DND-41 (cell line): ENCODE data around the gene STON2.

Source experiments
- ATAC-seq: fragments of 200-7000 bp; cut with Tn5 transposase; 3 replicates; pipeline ENCODE4 v1.9.1; 2021; ENCODE audit warnings: low read depth; ENCODE audit not compliant: insufficient read depth
- DNase-seq: peaks from one replicate; pipeline ENCODE4 v3.0.0-alpha.2; 2020
- H2AFZ ChIP-seq: 2 replicates; pipeline ENCODE4 v1.6.0; 2012; ENCODE audit warnings: low read depth, low read length
- H3K27ac ChIP-seq: 2 replicates; pipeline ENCODE4 v1.5.1; 2012; ENCODE audit warnings: low read length, inconsistent platforms
- H3K27me3 ChIP-seq: fragments of 200-600 bp; sonication (generic); 2 replicates; pipeline ENCODE4 v1.6.0; 2012; ENCODE audit warnings: low read length, mild to moderate bottlenecking, inconsistent platforms; ENCODE audit not compliant: insufficient read depth, poor library complexity
- H3K36me3 ChIP-seq: 2 replicates; pipeline ENCODE4 v1.5.1; 2012; ENCODE audit warnings: low read length, inconsistent platforms; ENCODE audit not compliant: insufficient read depth
- H3K4me1 ChIP-seq: 2 replicates; pipeline ENCODE4 v1.5.1; 2012; ENCODE audit warnings: mild to moderate bottlenecking, low read length; ENCODE audit not compliant: insufficient read depth
- H3K4me2 ChIP-seq: 2 replicates; pipeline ENCODE4 v1.6.0; 2012; ENCODE audit warnings: mild to moderate bottlenecking, moderate library complexity, low read length, inconsistent platforms; ENCODE audit not compliant: insufficient read depth
- H3K4me3 ChIP-seq, 2 experiments: fragments of 200-600 bp in 1 of 2; shearing (Covaris generic) in 1 of 2; 2 replicates each; pipeline ENCODE4 v1.5.1; 2012 to 2016; ENCODE audit warnings: inconsistent platforms in 2 of 2, low read length in 2 of 2, mild to moderate bottlenecking in 2 of 2, low read depth in 1 of 2, moderate library complexity in 1 of 2
- H3K79me2 ChIP-seq: 2 replicates; pipeline ENCODE4 v1.6.0; 2012; ENCODE audit warnings: low read length, inconsistent platforms; ENCODE audit not compliant: insufficient read depth
- H3K9ac ChIP-seq: 2 replicates; pipeline ENCODE4 v1.6.0; 2012; ENCODE audit warnings: low read depth, mild to moderate bottlenecking, inconsistent platforms, low read length, moderate library complexity
- H3K9me3 ChIP-seq: 2 replicates; pipeline ENCODE4 v1.5.1; 2012; ENCODE audit warnings: low read length, moderate library complexity, mild to moderate bottlenecking, inconsistent platforms; ENCODE audit not compliant: insufficient read depth, severe bottlenecking
- H4K20me1 ChIP-seq: 2 replicates; pipeline ENCODE4 v1.6.0; 2012; ENCODE audit warnings: low read length; ENCODE audit not compliant: insufficient read depth
- CTCF ChIP-seq: IDR thresholded peaks from 2 replicates; pipeline ENCODE4 v1.5.1; 2012; ENCODE audit warnings: borderline replicate concordance, low read length, moderate library complexity, mild to moderate bottlenecking; ENCODE audit not compliant: poor library complexity, severe bottlenecking; ENCODE audit errors: extremely low read depth
- EZH2 ChIP-seq: IDR thresholded peaks from 3 replicates; pipeline ENCODE4 v1.6.1; 2012; ENCODE audit warnings: borderline replicate concordance, low read depth, mild to moderate bottlenecking, moderate library complexity, low read length, inconsistent platforms; ENCODE audit not compliant: severe bottlenecking

Gene STON2

DNA sequence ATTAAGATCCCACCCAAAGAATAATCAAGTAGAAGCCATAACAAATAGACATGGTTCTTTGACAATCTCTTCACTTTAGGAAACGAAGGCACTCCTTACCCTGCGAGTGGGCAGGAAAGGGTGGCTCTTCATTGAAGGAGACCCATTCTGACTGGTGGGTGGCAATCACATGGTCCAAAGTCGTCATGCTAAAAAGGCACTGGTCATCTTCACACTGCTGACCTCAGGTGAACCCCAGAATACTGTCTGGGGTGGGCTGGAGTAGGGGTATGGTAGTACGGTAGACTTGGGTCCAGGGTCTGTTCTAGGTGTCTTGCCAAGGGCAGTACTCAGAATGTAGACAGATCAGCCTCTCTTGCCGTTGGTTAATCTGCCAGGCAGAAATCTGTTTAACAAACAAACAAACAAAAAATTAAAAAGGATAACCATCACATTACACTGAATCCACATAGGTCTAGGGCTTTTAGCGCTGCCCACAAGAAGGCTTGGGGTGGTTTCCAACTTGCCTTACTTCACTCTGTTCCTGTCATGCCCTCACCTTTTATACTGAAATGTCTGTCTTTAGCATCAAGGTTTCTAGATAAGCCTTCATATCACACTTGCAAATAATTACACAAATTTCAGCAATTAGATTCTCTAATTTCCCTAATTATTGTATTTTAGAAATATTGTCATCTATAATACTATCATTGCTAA, 1.8 kb downstream of the STON2 start:
- Histone ChIP-seq H3K4me2 (no peak overlapping the region), H3K4me3 (no peak overlapping the region), H3K27me3 (no peaks in the 10 kb centered on the region), H3K36me3 (no peaks in the 10 kb centered on the region), H3K9me3 (no peaks in the 10 kb centered on the region), H3K27ac (no peak overlapping the region), H3K4me1 (no peaks in the 10 kb centered on the region), H2AFZ (no peak overlapping the region), H4K20me1 (no peaks in the 10 kb centered on the region), H3K9ac (no peak overlapping the region), H3K79me2 (no peaks in the 10 kb centered on the region)
- DNase-seq, result no peak
- no peak for ATAC-seq
- no peak for TF ChIP-seq CTCF
- no peak for TF ChIP-seq EZH2

GRCh38 chr14:81396113-81396512, 4.0 kb downstream of the STON2 start:
- Histone ChIP-seq H4K20me1 (no peaks in the 10 kb centered on the region), H3K9ac (no peak overlapping the region), H3K79me2 (no peaks in the 10 kb centered on the region), H3K27me3 (no peaks in the 10 kb centered on the region), H2AFZ (no peak overlapping the region), H3K36me3 (no peaks in the 10 kb centered on the region), H3K4me1 (no peaks in the 10 kb centered on the region), H3K4me2 (no peak overlapping the region), H3K27ac (no peak overlapping the region), H3K9me3 (no peaks in the 10 kb centered on the region), H3K4me3 (no peak overlapping the region)
- no peak for TF ChIP-seq EZH2
- TF ChIP-seq CTCF, result no peak
- ATAC-seq (no peak), DNase-seq (no peak)

DNA sequence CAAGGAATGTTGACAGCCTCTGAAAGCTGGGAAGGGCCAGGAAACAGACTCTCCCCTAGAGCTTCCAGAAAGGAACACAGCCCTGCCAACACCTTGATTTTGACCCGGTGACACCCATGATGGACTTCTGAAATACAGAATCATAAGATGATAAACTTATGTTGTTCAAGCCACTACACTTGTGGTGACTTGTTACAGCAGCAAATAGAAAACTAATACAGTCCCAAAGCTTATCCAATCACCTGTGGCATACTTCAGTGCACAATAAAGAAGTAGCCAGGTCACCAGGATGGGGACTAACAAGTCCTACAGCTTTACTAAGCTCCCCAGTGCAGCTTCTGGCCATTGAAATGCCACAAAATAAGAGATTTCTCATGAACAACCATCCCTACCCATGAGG, 5.4 kb downstream of the STON2 start:
- DNase-seq (no peak), ATAC-seq (no peak)
- no peaks in the 10 kb centered on the region for H3K27me3 ChIP-seq
- H3K36me3 ChIP-seq, result no peaks in the 10 kb centered on the region
- no peak overlapping the region for H3K4me2 ChIP-seq
- no peaks in the 10 kb centered on the region for H3K9me3 ChIP-seq
- TF ChIP-seq CTCF, result no peak
- no peak for TF ChIP-seq EZH2
- no peak overlapping the region for H2AFZ ChIP-seq
- no peaks in the 10 kb centered on the region for H3K79me2 ChIP-seq
- H3K9ac ChIP-seq, result no peak overlapping the region
- H3K4me1 ChIP-seq, result no peaks in the 10 kb centered on the region
- H4K20me1 ChIP-seq, result no peaks in the 10 kb centered on the region
- H3K4me3 ChIP-seq, result no peak overlapping the region
- H3K27ac ChIP-seq, result no peak overlapping the region
